ENCODE data around the gene ZC3H12A. TPM values are rescaled to one million over a fixed set of nuclear protein-coding genes. Genes with fewer than 3 reads are reported as not detected.

Gene ZC3H12A
- polyA plus RNA-seq, 3 donors from 2014 or later = 9.6 to 14.6 (median 13.1) TPM

GRCh38 chr1:37465593-37466517 is 8.5 kb upstream of the ZC3H12A start:
- Mint-ChIP-seq H3K4me3 (no peak overlapping the region), H3K27ac (no peak overlapping the region), H3K36me3 (no peaks in the 10 kb centered on the region), H3K9me3 (no peaks in the 10 kb centered on the region), H3K27me3 (ENCODE audit: low read depth in 3 of 3) (no peaks in the 10 kb centered on the region), H3K4me1 (peaks cover 0 to 2% of the 10 kb centered on the region in 2 donors)
- no peak for DNase-seq

DNA sequence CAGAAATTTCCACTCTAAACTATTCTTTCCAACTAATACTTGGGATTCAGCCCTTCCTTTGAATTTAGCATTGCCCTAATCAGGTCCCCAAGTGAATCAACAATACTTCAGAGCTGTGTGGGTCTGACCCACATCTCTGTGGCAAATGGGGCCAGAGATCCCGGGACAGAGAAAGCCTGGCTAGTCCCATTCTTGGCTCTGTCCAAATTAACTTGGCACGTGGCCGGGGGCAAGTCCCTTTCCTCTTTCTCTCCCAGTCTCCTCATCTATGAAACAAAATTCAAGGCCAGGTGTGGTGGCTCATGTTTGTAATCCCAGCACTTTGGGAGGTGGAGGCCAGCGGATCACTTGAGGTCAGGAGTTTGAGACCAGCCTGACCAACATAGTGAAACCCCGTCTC is 6.3 kb upstream of the ZC3H12A start:
- Mint-ChIP-seq H3K4me1 (peaks cover 16 to 17% of the 10 kb centered on the region in 2 donors), H3K27ac (peak overlapping the region in 2 of 6 donors; percentile 3 to 24), H3K9me3 (no peaks in the 10 kb centered on the region), H3K27me3 (ENCODE audit: low read depth in 3 of 3) (no peaks in the 10 kb centered on the region), H3K36me3 (no peaks in the 10 kb centered on the region), H3K4me3 (no peak overlapping the region)
- no peak for DNase-seq

- no peak overlapping the region for H3K4me3 Mint-ChIP-seq
- H3K4me1 Mint-ChIP-seq = peaks cover 26 to 27% of the 10 kb centered on the region in 2 donors
- H3K9me3 Mint-ChIP-seq = peaks cover 0 to 3% (median 0%) of the 10 kb centered on the region in 6 donors
- H3K27me3 Mint-ChIP-seq (ENCODE audit: low read depth in 3 of 3) = peaks cover 2 to 11% (median 8%) of the 10 kb centered on the region in 3 donors
- H3K36me3 Mint-ChIP-seq = no peaks in the 10 kb centered on the region
- peak overlapping the region in 1 of 6 donors; percentile 44 for H3K27ac Mint-ChIP-seq
- DNase-seq = no peak
Observed at GRCh38 chr1:37469386-37469785, 5.0 kb upstream of the ZC3H12A start.

DNA sequence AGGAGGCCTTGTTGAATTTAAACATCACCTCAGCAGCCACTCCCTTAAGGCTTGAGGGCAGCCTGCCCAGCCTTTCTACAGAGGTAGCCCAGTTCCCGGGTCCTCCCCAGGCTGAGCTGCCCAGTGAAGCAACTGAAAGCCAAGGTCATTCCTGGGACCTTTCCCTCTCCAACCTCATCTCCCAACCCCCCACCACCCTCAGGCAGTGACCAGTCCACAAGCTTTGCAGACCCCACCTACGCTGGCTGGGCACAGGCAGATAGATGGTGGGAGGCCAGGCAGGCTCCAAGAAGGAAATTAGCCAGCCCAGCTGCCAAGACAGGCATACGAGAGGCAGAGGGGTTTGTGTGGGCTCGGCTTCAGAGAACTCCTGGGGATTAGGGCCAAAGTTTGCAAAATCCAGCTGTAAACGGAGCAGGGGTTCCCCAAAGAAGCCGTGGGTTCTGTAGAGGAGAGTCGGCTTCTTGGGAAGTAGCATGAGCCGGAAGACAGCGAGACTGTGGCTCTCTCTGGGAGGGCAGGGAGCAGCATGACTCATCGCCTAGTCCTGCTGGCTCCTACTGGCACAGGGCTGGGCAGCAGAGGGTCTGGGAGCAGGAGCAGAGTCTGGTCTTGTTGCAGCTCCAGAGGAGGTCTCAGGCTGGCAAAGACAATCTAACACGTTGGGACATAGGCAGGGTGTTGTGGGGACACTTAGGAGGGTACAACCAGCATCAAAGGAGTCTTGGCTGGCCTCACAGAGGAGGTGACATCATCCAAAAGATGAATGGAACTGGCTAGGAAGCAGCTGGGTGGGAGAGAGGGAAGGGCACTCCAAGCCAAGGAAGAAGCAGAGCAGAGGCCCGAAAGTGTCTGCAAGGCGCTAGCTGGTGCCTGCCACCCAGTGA is 2.8 kb upstream of the ZC3H12A start:
- Mint-ChIP-seq H3K4me1 (peaks cover 41 to 43% of the 10 kb centered on the region in 2 donors), H3K27me3 (ENCODE audit: low read depth in 3 of 3) (peaks cover 9 to 26% (median 14%) of the 10 kb centered on the region in 3 donors), H3K36me3 (peaks cover 0 to 4% (median 0%) of the 10 kb centered on the region in 3 donors), H3K27ac (peak overlapping the region; percentile 86 to 94 (median 90)), H3K4me3 (peak overlapping the region in 4 of 5 donors; percentile 34 to 86 (median 58)), H3K9me3 (peaks cover 0 to 3% (median 0%) of the 10 kb centered on the region in 6 donors)
- DNase-seq = no peak

DNA sequence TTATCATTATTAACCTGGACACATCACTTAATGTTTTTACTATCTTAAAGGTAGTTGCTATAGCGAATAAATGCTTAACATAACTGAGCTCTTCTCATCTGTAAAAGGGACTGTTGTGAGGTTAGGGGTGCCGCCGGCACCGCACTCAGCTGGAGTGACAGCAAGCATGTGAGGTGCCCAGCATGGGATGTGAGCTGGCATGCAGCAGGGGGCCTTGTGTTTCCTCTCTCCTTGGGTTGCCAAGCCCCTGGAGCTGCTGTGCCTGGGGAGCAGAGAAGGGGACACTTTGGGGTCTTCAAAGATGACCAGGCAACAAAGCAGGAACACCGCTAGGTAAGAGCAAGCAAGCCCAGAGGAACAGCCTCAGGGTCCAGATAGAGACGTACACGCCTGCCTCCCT is 2.1 kb upstream of the ZC3H12A start:
- Mint-ChIP-seq H3K4me3 (peak overlapping the region; percentile 75 to 98 (median 94)), H3K27me3 (ENCODE audit: low read depth in 3 of 3) (peaks cover 9 to 32% (median 18%) of the 10 kb centered on the region in 3 donors), H3K4me1 (peaks cover 47 to 50% of the 10 kb centered on the region in 2 donors), H3K36me3 (peaks cover 0 to 8% (median 2%) of the 10 kb centered on the region in 3 donors), H3K27ac (peak overlapping the region; percentile 86 to 94 (median 90)), H3K9me3 (peaks cover 0 to 3% (median 0%) of the 10 kb centered on the region in 6 donors)
- no peak for DNase-seq

DNA sequence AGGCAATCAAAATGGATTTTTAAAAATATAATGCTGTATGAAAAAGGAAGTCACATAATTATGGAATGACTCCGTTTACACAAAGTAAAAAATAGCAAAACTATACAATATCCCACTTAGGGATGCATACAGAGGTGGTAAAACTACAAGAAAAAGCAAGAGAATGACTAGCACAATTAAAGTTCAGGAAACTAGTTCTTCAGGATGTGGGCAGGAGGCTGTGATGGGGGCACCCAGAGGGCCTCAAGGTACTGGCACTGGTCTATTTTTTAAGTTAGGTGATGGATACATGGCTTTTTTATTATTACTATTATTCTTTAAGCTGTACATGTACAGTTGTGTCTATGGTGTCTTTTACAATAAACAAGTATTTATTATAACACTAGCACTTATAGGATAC is 1.4 kb upstream of the ZC3H12A start:
- H3K4me3 Mint-ChIP-seq = peak overlapping the region; percentile 75 to 98 (median 94)
- H3K27ac Mint-ChIP-seq = peak overlapping the region; percentile 86 to 94 (median 90)
- DNase-seq = no peak
- peaks cover 0 to 12% (median 2%) of the 10 kb centered on the region in 3 donors for H3K36me3 Mint-ChIP-seq
- H3K9me3 Mint-ChIP-seq = peaks cover 0 to 3% (median 0%) of the 10 kb centered on the region in 6 donors
- H3K4me1 Mint-ChIP-seq = peaks cover 54 to 57% of the 10 kb centered on the region in 2 donors
- H3K27me3 Mint-ChIP-seq (ENCODE audit: low read depth in 3 of 3) = peaks cover 13 to 36% (median 18%) of the 10 kb centered on the region in 3 donors

DNA sequence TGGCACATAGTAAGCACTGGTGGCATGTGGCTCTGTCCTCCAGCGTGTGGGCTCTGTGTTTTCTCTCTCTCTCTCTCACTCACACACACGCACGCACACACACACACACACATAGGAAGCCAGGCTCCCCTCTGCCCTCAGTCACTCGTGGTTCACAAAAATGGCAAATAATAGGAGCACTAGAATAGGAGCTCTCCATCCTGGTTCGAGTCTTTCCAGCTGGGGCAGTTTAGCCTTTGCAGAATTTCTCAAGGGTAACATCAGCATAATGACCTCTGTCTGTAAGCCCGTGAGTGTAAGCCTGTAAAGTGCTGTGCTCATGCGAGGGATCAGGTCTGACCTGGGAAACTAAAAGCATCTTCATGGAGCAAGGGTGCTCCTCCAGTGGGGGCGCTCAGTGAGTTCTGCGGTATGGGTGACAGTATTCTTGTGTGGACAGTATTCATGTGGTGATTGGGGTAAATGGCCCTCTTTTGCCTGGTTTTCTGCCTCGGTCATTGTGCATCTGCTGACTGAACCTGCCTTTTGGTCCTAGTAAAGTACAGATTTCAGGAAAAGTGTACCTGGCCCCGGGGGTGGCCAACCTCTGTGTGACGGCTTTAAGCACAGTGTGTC is 842 bp upstream of the ZC3H12A start:
- H3K27ac Mint-ChIP-seq = peak overlapping the region; percentile 86 to 94 (median 90)

GRCh38 chr1:37474697-37475379 is 458 bp downstream of the ZC3H12A start:
- peak overlapping the region; percentile 94 to 98 (median 95) for H3K4me3 Mint-ChIP-seq
- peaks cover 0 to 17% (median 2%) of the 10 kb centered on the region in 3 donors for H3K36me3 Mint-ChIP-seq
- H3K27ac Mint-ChIP-seq = peak overlapping the region; percentile 98 to 99 (median 99)
- H3K27me3 Mint-ChIP-seq (ENCODE audit: low read depth in 3 of 3) = peaks cover 20 to 52% (median 27%) of the 10 kb centered on the region in 3 donors
- peaks cover 72 to 75% of the 10 kb centered on the region in 2 donors for H3K4me1 Mint-ChIP-seq
- peak in 1 of 3 donors; percentile 28 for DNase-seq
- peaks cover 0 to 3% (median 0%) of the 10 kb centered on the region in 6 donors for H3K9me3 Mint-ChIP-seq

More for the DNA sequence above, 842 bp upstream of the ZC3H12A start:
- Mint-ChIP-seq H3K4me1 (peaks cover 60 to 62% of the 10 kb centered on the region in 2 donors), H3K27me3 (ENCODE audit: low read depth in 3 of 3) (peaks cover 13 to 41% (median 18%) of the 10 kb centered on the region in 3 donors), H3K36me3 (peaks cover 0 to 16% (median 2%) of the 10 kb centered on the region in 3 donors), H3K4me3 (peak overlapping the region; percentile 75 to 98 (median 94)), H3K9me3 (peaks cover 0 to 3% (median 0%) of the 10 kb centered on the region in 6 donors)
- peak; percentile 63 to 75 (median 71) for DNase-seq

- H3K4me3 Mint-ChIP-seq = peak overlapping the region; percentile 94 to 98 (median 95)
- peak in 1 of 3 donors; percentile 23 for DNase-seq
- peaks cover 20 to 52% (median 27%) of the 10 kb centered on the region in 3 donors for H3K27me3 Mint-ChIP-seq (ENCODE audit: low read depth in 3 of 3)
- H3K27ac Mint-ChIP-seq = peak overlapping the region; percentile 98 to 99 (median 99)
- peaks cover 0 to 17% (median 2%) of the 10 kb centered on the region in 3 donors for H3K36me3 Mint-ChIP-seq
- peaks cover 76 to 78% of the 10 kb centered on the region in 2 donors for H3K4me1 Mint-ChIP-seq
- H3K9me3 Mint-ChIP-seq = peaks cover 0 to 3% (median 0%) of the 10 kb centered on the region in 6 donors
Observed at GRCh38 chr1:37475380-37476086, 1.2 kb downstream of the ZC3H12A start.

- no peak for DNase-seq
- H3K9me3 Mint-ChIP-seq = peaks cover 0 to 3% (median 0%) of the 10 kb centered on the region in 6 donors
- H3K27ac Mint-ChIP-seq = peak overlapping the region; percentile 98 to 99 (median 99)
- H3K4me3 Mint-ChIP-seq = peak overlapping the region; percentile 94 to 98 (median 95)
- H3K36me3 Mint-ChIP-seq = peaks cover 0 to 19% (median 2%) of the 10 kb centered on the region in 3 donors
- peaks cover 80 to 82% of the 10 kb centered on the region in 2 donors for H3K4me1 Mint-ChIP-seq
- peaks cover 20 to 52% (median 27%) of the 10 kb centered on the region in 3 donors for H3K27me3 Mint-ChIP-seq (ENCODE audit: low read depth in 3 of 3)
Observed at GRCh38 chr1:37476087-37476452, 1.7 kb downstream of the ZC3H12A start.

DNA sequence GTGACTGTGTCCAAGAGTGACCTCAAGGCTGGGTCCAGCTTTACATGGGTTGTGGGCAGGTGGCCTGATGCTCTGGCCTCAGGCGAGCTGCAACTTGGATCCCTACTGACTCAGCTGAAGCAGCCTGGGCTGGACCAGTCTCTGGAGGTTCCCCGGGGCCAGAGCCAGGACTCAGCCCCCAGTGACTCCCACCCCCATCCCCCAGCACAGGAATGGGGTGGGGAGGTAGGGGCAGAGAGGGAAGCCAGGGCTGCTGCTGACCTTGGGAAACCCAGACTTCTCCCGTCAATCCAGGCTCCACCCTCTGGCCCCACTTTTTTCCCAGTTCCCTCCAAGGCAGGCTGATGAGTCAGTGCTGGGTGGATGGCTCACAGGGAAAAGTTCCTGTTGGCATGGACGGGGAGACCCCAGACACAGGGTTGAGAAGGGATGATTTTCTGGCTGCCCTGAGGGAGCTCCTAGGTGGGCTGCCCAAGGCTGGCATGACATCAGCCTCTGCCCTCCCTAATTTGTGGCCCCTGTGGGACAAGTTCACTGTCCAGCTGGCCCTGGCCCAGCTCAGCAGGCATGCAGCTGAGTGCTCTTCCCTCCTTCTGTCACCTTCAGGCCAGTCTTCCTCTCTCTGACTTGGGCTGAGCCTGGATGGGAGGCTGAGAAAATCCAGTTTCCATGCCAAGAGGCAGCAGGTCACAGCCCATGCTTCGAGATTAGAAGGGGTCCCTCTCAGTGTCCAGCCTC is 2.2 kb downstream of the ZC3H12A start:
- DNase-seq = peak in 1 of 3 donors; percentile 12
- peaks cover 21 to 57% (median 27%) of the 10 kb centered on the region in 3 donors for H3K27me3 Mint-ChIP-seq (ENCODE audit: low read depth in 3 of 3)
- peak overlapping the region; percentile 98 to 99 (median 99) for H3K27ac Mint-ChIP-seq
- H3K4me3 Mint-ChIP-seq = peak overlapping the region; percentile 94 to 98 (median 95)
- peaks cover 78 to 87% of the 10 kb centered on the region in 2 donors for H3K4me1 Mint-ChIP-seq
- H3K9me3 Mint-ChIP-seq = peaks cover 0 to 3% (median 0%) of the 10 kb centered on the region in 6 donors
- peaks cover 0 to 24% (median 2%) of the 10 kb centered on the region in 3 donors for H3K36me3 Mint-ChIP-seq
